ENCODE measurements around the gene CRISPLD2. TPM values are rescaled to one million over a fixed set of nuclear protein-coding genes. Genes with fewer than 3 reads are reported as not detected.

Gene CRISPLD2
- total RNA-seq, 1 donor = 40.2 TPM

GRCh38 chr16:84930298-84931106 lies 110.7 kb downstream of the CRISPLD2 start:
- no peak overlapping the region for H3K4me2 ChIP-seq (ENCODE audit: insufficient read depth, low read length)
- no peaks in the 10 kb centered on the region for H3K36me3 ChIP-seq (ENCODE audit: insufficient read depth, low read length)
- H3K9me3 ChIP-seq (ENCODE audit: low read depth, low read length) = no peaks in the 10 kb centered on the region
- no peak overlapping the region for H3K4me3 ChIP-seq (ENCODE audit: insufficient read depth, low read length)
- no peaks in the 10 kb centered on the region for H3K27me3 ChIP-seq (ENCODE audit: insufficient read depth, low read length)
- no peaks in the 10 kb centered on the region for H4K20me1 ChIP-seq (ENCODE audit: insufficient read depth, low read length)
- H3K4me1 ChIP-seq (ENCODE audit: insufficient read depth, low read length) = peaks cover 8% of the 10 kb centered on the region
- TF ChIP-seq CTCF (IDR thresholded peaks at IDR 0.05; ENCODE audit: extremely low read depth, low read depth, low read length) = no peak
- no peak for DNase-seq (ENCODE audit: insufficient read length, low spot score, missing footprints)
- no peak overlapping the region for H2AFZ ChIP-seq (ENCODE audit: low read length)
- H3K27ac ChIP-seq (ENCODE audit: low read depth, low read length) = no peak overlapping the region
- no peaks in the 10 kb centered on the region for H3K79me2 ChIP-seq (ENCODE audit: insufficient read depth, low read length)

GRCh38 chr16:84931107-84931494 lies 111.3 kb downstream of the CRISPLD2 start:
- no peak overlapping the region for H3K4me3 ChIP-seq (ENCODE audit: insufficient read depth, low read length)
- H3K4me2 ChIP-seq (ENCODE audit: insufficient read depth, low read length) = no peak overlapping the region
- H3K27ac ChIP-seq (ENCODE audit: low read depth, low read length) = no peak overlapping the region
- no peak overlapping the region for H2AFZ ChIP-seq (ENCODE audit: low read length)
- H3K36me3 ChIP-seq (ENCODE audit: insufficient read depth, low read length) = no peaks in the 10 kb centered on the region
- no peak for DNase-seq (ENCODE audit: insufficient read length, low spot score, missing footprints)
- H4K20me1 ChIP-seq (ENCODE audit: insufficient read depth, low read length) = no peaks in the 10 kb centered on the region
- H3K9me3 ChIP-seq (ENCODE audit: low read depth, low read length) = no peaks in the 10 kb centered on the region
- TF ChIP-seq CTCF (IDR thresholded peaks at IDR 0.05; ENCODE audit: extremely low read depth, low read depth, low read length) = no peak
- no peaks in the 10 kb centered on the region for H3K79me2 ChIP-seq (ENCODE audit: insufficient read depth, low read length)
- no peaks in the 10 kb centered on the region for H3K27me3 ChIP-seq (ENCODE audit: insufficient read depth, low read length)
- peaks cover 8% of the 10 kb centered on the region for H3K4me1 ChIP-seq (ENCODE audit: insufficient read depth, low read length)

- peaks cover 8% of the 10 kb centered on the region for H3K4me1 ChIP-seq (ENCODE audit: insufficient read depth, low read length)
- no peak overlapping the region for H2AFZ ChIP-seq (ENCODE audit: low read length)
- no peak overlapping the region for H3K27ac ChIP-seq (ENCODE audit: low read depth, low read length)
- H3K79me2 ChIP-seq (ENCODE audit: insufficient read depth, low read length) = no peaks in the 10 kb centered on the region
- H3K27me3 ChIP-seq (ENCODE audit: insufficient read depth, low read length) = no peaks in the 10 kb centered on the region
- peak; percentile 92 for DNase-seq (ENCODE audit: insufficient read length, low spot score, missing footprints)
- no peak for TF ChIP-seq CTCF (IDR thresholded peaks at IDR 0.05; ENCODE audit: extremely low read depth, low read depth, low read length)
- no peak overlapping the region for H3K4me2 ChIP-seq (ENCODE audit: insufficient read depth, low read length)
- H4K20me1 ChIP-seq (ENCODE audit: insufficient read depth, low read length) = no peaks in the 10 kb centered on the region
- no peaks in the 10 kb centered on the region for H3K36me3 ChIP-seq (ENCODE audit: insufficient read depth, low read length)
- no peaks in the 10 kb centered on the region for H3K9me3 ChIP-seq (ENCODE audit: low read depth, low read length)
- H3K4me3 ChIP-seq (ENCODE audit: insufficient read depth, low read length) = no peak overlapping the region
Observed at GRCh38 chr16:84931506-84931905, 111.7 kb downstream of the CRISPLD2 start.

- H3K27me3 ChIP-seq (ENCODE audit: insufficient read depth, low read length) = no peaks in the 10 kb centered on the region
- no peak for TF ChIP-seq CTCF (IDR thresholded peaks at IDR 0.05; ENCODE audit: extremely low read depth, low read depth, low read length)
- H2AFZ ChIP-seq (ENCODE audit: low read length) = no peak overlapping the region
- no peak overlapping the region for H3K27ac ChIP-seq (ENCODE audit: low read depth, low read length)
- peaks cover 8% of the 10 kb centered on the region for H3K4me1 ChIP-seq (ENCODE audit: insufficient read depth, low read length)
- no peaks in the 10 kb centered on the region for H4K20me1 ChIP-seq (ENCODE audit: insufficient read depth, low read length)
- no peaks in the 10 kb centered on the region for H3K9me3 ChIP-seq (ENCODE audit: low read depth, low read length)
- H3K4me3 ChIP-seq (ENCODE audit: insufficient read depth, low read length) = no peak overlapping the region
- no peaks in the 10 kb centered on the region for H3K79me2 ChIP-seq (ENCODE audit: insufficient read depth, low read length)
- DNase-seq (ENCODE audit: insufficient read length, low spot score, missing footprints) = no peak
- no peaks in the 10 kb centered on the region for H3K36me3 ChIP-seq (ENCODE audit: insufficient read depth, low read length)
- no peak overlapping the region for H3K4me2 ChIP-seq (ENCODE audit: insufficient read depth, low read length)
Observed at GRCh38 chr16:84932681-84933080, 112.9 kb downstream of the CRISPLD2 start.
